Measurements from ENCODE around the gene HASPIN.

Gene HASPIN

GRCh38 chr17:3723556-3724377, at the start of gene HASPIN:
Gene HASPIN (plus strand): TSS chr17:3723903. CDS start chr17:3723936, 33 bp downstream.
- in situ Hi-C loops (cut with HindIII; ENCODE audit: low sequenced_read_pairs), result no loop called here

GRCh38 chr17:3675886-3676285, 47.8 kb upstream of the HASPIN start:
- in situ Hi-C loops (cut with HindIII; ENCODE audit: low sequenced_read_pairs), result no loop called here

GRCh38 chr17:3678095-3678820, 45.4 kb upstream of the HASPIN start:
- in situ Hi-C loops (cut with HindIII; ENCODE audit: low sequenced_read_pairs), result no loop called here

- in situ Hi-C loops (cut with HindIII; ENCODE audit: low sequenced_read_pairs), result no loop called here
These were observed 44.7 kb upstream of the HASPIN start for GRCh38 chr17:3678821-3679530.

- in situ Hi-C loops (cut with HindIII; ENCODE audit: low sequenced_read_pairs), result no loop called here
These were observed 44.1 kb upstream of the HASPIN start for GRCh38 chr17:3679531-3680126.

GRCh38 chr17:3681057-3681456, 42.6 kb upstream of the HASPIN start:
- in situ Hi-C loops (cut with HindIII; ENCODE audit: low sequenced_read_pairs), result no loop called here

GRCh38 chr17:3681565-3681964, 42.1 kb upstream of the HASPIN start:
- in situ Hi-C loops (cut with HindIII; ENCODE audit: low sequenced_read_pairs), result no loop called here

- in situ Hi-C loops (cut with HindIII; ENCODE audit: low sequenced_read_pairs), result no loop called here
These were observed 41.7 kb upstream of the HASPIN start for GRCh38 chr17:3682033-3682432.

GRCh38 chr17:3683054-3683511, 40.6 kb upstream of the HASPIN start:
- in situ Hi-C loops (cut with HindIII; ENCODE audit: low sequenced_read_pairs), result no loop called here

GRCh38 chr17:3685174-3685573, 38.5 kb upstream of the HASPIN start:
- in situ Hi-C loops (cut with HindIII; ENCODE audit: low sequenced_read_pairs), result no loop called here

- in situ Hi-C loops (cut with HindIII; ENCODE audit: low sequenced_read_pairs), result no loop called here
These were observed 35.6 kb upstream of the HASPIN start for GRCh38 chr17:3688027-3688553.

GRCh38 chr17:3688852-3689261, 34.8 kb upstream of the HASPIN start:
- in situ Hi-C loops (cut with HindIII; ENCODE audit: low sequenced_read_pairs), result no loop called here

GRCh38 chr17:3689262-3690093, 34.2 kb upstream of the HASPIN start:
- in situ Hi-C loops (cut with HindIII; ENCODE audit: low sequenced_read_pairs), result loop anchor here (10.0 kb wide), 1 partner anchor 75 kb away; no protein-coding TSS in a partner anchor

- in situ Hi-C loops (cut with HindIII; ENCODE audit: low sequenced_read_pairs), result loop anchor here (10.0 kb wide), 1 partner anchor 75 kb away; no protein-coding TSS in a partner anchor
These were observed 33.5 kb upstream of the HASPIN start for GRCh38 chr17:3690094-3690715.

- in situ Hi-C loops (cut with HindIII; ENCODE audit: low sequenced_read_pairs), result loop anchor here (10.0 kb wide), 1 partner anchor 73 kb away; no protein-coding TSS in a partner anchor
These were observed 32.1 kb upstream of the HASPIN start for GRCh38 chr17:3691617-3692067.

- in situ Hi-C loops (cut with HindIII; ENCODE audit: low sequenced_read_pairs), result loop anchor here (10.0 kb wide), 1 partner anchor 72 kb away; no protein-coding TSS in a partner anchor
These were observed 31.4 kb upstream of the HASPIN start for GRCh38 chr17:3692346-3692745.

- in situ Hi-C loops (cut with HindIII; ENCODE audit: low sequenced_read_pairs), result loop anchor here (10.0 kb wide), 1 partner anchor 72 kb away; no protein-coding TSS in a partner anchor
These were observed 30.6 kb upstream of the HASPIN start for GRCh38 chr17:3693141-3693540.

- in situ Hi-C loops (cut with HindIII; ENCODE audit: low sequenced_read_pairs), result loop anchor here (10.0 kb wide), 1 partner anchor 71 kb away; no protein-coding TSS in a partner anchor
These were observed 29.9 kb upstream of the HASPIN start for GRCh38 chr17:3693829-3694231.

All from endothelial cell of hepatic sinusoid (primary cell).